Ramos (cell line): ENCODE results near the gene MAOA.
"Not testable (repeated sequence)": the region's sequence is repeated elsewhere in the genome, so short reads cannot be mapped to it uniquely, and the experiment has no call there.

Experiments
- in situ Hi-C: fragments of 300-500 bp; cut with MboI; formaldehyde crosslinking; loops from one replicate; pipeline ENCODE4 v1.14.3; 2022; ENCODE audit warnings: low sequenced_read_pairs; ENCODE audit not compliant: unreplicated experiment

MAOA gene

DNA sequence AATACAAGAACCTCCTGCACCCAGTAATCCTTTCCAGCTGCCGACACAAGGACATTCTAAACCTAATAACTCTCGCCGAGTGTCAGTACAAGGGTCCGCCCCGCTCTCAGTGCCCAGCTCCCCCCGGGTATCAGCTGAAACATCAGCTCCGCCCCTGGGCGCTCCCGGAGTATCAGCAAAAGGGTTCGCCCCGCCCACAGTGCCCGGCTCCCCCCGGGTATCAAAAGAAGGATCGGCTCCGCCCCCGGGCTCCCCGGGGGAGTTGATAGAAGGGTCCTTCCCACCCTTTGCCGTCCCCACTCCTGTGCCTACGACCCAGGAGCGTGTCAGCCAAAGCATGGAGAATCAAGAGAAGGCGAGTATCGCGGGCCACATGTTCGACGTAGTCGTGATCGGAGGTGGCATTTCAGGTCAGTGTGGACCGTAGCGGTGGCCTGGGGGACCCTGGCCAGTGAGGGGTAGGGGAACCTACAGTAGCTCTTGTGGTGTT is at the start of gene MAOA:
Gene MAOA (plus strand): TSS at position 295 of the 490 bp plus-strand sequence. CDS start 43 bp downstream, at position 338.
- in situ Hi-C loops, result no loop called here

DNA sequence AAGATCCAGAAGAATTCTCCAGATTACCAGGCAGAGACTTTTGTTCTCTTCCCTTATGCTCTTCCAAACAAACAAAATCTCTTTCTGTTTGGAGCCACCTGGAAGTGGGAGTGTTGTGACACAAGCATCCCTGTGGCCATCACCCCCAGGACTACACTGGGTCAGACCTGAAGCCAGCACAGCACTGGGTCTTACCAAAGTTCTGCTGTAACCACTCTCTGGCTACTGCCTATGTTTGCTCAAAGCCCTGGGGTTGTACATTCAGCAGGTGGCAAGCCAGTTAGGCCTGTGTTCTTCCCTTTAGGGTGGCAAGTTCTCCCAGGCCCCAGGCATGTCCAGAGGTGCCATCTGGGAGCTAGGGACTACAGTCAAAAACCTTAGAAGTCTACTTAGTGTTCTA is 43.7 kb upstream of the MAOA start:
- in situ Hi-C loops, result no loop called here

DNA sequence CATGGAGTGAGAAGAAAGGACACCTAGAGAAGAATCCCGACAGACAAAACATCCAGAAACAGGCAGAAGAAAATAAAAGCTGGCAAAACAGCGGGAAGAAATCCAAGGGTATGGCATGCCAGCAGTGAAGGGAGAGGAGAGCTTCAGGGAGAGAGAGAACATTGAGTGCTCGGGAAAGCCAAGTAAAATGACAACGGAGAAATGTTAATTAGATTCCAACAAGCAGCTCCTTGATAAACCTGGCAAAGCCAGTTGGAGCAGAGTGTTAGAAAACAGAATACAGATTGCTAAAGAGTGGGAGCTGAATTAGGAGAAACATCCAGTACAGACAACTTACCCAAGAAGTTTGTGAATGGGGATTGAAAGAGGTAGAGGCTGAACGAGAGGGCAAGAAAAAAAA is 40.4 kb upstream of the MAOA start:
- in situ Hi-C loops, result no loop called here

DNA sequence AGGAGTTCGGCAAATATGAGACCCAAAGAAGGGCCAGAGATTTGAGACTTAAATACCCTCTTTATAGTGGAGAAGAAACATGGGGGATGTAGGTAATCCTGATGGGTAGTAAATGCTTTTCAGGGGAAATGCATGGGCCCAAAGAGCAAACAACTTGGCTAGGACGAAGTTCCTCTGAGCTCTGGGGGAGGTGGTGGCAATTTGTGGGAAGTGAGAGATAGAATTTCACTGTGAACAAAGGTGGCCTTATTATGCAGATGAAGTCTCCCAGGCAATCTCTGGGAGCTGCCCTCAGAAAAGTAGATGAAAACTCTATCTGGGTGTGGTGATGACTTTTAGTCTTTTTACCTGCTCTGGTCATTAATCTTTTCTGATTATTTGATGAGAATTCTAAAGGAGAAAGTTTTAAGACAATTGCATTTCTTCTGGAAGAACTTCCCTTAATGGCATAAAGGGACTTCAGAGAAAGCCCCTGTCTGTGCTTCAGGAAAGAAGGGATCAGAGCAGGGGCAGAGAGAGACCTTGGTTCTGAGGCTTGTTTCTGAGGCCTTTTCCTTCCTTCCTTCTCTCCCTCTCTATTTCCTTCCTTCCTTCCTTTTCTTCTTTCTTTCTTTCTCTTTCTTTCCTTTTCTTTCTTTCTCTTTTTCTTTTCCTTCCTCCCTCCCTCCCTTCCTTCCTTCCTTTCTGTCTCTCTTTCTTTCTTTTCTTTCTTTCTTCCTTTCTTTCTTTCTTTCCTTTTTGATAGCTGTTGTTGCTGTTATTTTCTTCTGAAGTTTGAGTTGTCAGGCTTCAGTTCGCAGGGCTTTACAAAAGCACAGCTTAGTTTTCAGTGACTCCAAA is 37.5 kb upstream of the MAOA start:
- in situ Hi-C loops, result no loop called here

DNA sequence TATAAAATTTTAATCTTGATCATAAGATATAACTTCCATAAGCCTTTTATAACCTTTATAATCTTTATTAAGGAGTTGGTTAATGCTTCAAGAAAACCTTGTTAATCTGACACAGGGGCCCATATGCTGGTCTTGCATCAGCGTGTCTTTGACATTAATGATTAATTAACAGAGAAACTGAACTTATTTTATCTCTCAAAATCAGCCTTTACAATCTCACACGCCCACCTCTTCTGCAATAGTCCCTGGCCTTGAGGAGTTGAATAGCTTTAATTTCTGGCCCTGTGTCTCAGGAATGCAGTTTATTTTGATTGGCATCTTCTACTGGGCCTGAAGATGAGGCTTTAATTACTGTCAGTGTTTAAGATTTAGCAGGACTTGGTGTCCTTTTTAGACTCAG is 36.2 kb upstream of the MAOA start:
- in situ Hi-C loops, result not testable (repeated sequence)

DNA sequence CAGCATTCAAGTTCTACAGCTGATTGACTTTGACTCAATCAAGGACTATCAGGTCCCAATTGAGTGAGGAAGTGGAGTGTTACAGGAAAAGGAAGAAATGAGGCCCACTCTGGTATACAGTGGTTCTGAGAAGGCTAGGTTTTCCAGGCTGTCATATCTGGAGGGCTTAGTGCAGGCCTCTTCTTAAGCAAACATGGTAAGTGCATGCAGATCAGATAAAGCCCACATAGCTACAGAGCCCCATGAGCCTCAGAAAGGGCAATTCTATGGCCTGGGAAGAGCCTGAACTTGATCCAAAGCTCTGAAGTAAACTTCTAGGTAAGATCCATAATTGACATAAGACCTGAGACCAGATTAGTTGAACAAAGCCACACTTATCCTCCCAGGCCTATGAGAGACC is 29.0 kb upstream of the MAOA start:
- in situ Hi-C loops, result no loop called here

DNA sequence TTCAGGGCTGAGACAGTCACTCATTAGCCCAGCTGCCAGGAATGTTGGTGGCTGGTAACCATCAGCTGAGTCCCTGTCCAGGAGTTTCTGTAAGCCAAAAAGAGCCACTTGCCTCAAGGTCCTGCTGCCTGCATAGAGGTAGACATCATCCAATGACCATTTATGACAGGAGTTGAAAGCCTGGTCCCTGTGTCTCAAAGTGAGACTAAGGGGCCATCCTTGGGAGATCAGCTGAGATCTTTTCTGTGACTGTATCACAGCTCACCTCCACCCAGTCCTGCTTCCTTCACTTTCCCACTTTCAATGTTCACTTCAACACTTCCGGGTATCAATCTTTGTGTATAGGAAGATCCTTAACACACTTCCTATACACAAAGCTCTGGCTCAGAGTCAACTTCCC is 28.4 kb upstream of the MAOA start:
- in situ Hi-C loops, result no loop called here

DNA sequence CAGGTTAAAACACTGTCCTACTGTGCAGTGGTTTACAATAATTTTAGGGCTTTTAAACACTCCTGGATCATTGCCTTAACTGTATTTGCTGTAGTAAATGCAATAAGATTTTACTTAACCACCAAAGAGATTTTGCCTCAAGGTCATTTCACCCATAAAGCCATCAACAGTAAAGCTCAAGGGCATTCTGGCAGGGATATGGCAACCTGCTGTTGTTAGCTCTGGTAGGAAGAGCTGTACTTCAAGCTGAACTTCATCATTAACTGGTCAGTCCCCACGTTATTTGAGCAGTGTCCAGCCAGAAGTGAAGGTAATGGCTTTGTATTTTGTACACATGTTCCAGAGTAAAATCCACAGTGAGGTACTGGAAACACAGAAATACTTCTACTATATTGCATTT is 26.9 kb upstream of the MAOA start:
- in situ Hi-C loops, result no loop called here

DNA sequence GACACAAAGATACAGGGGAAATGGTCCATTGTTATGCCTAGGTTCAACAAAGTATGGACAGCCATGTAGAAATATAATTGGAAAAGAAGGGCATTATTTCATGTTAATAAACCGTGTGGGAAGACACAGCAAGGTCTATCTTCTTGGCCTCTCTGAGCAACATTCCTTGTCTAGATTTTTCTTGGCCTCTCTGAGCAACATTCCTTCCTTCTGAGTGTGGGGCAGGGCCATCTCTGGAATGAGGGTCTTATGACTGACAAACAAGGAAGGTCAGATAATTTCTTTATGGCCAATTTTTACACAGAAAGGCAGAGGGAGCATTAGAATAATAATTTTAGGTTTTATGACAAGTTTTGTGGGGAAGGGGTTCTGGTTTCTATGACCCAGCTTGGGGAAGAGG is 24.3 kb upstream of the MAOA start:
- in situ Hi-C loops, result no loop called here

DNA sequence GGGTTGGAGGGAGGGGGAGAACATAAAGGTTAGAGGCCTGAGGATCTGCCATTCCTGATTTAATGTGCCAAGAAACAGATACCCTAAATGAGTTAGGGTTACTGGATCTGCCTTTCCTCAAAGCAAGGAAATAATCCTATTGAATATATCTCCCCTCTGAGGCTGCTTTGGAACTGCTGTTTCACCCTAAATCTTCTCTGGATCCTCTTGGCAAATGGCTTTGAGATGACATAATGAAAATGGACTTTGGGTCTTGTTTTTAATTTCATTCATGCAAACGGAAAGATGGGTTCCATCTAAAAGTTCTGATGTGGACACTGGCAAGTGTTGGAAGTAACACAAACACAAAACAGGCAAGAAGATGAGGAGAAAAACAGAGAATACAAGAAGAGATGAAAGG is 23.0 kb upstream of the MAOA start:
- in situ Hi-C loops, result no loop called here

DNA sequence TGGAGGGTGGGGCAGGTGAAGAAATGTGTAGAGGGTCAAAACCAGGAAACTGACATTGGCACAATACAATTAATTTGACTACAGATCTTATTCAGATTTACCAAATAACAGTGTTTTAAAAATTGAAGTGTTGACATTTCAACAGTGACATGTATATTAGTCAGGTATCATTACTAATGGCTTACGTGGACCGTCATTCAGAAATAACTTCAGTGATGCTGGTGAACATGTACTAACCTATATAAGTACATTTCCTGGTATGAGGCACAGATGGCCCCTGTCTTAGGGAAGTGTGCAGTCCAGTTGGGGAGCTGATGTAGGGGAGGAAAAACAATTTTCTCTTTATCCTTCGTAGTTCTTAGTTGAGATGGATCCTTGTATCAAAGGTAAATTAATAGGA is 22.3 kb upstream of the MAOA start:
- in situ Hi-C loops, result no loop called here

DNA sequence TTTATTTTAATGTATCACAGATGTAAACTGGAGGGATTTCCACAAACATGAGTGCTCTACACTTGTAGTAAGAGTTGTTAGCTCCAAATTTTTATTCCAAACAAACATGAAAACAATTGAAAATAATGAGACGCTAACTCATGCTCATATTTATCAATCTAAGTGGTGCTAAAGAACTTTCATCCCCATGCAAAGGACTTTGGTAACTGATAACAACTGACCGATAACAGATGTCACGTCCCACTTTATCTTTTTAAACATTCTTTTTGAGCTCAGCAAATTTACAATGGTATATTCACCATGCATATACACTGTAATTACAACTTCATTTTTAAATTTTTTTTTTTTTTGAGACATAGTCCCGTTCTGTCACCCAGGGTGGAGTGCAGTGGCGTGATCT is 15.6 kb upstream of the MAOA start:
- in situ Hi-C loops, result no loop called here

DNA sequence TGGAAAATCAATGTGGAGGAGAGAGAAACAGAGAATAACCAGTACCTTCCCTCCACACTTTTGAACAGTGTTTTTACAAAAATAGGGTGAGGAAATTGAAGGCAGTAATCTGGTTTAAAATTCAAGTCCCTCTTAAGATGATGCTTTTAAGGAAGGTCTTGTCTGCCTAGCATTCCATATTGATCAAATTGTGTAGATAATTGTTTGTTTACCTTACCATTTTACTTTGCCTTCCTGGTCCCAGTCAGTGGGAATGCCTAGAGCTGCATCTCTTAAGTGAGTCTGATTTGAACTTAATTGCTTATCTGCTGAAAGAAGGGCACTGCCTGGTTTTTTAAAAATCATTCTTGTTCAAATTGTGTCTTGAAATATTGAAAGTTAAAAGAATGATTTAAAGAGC is 14.4 kb upstream of the MAOA start:
- in situ Hi-C loops, result no loop called here

DNA sequence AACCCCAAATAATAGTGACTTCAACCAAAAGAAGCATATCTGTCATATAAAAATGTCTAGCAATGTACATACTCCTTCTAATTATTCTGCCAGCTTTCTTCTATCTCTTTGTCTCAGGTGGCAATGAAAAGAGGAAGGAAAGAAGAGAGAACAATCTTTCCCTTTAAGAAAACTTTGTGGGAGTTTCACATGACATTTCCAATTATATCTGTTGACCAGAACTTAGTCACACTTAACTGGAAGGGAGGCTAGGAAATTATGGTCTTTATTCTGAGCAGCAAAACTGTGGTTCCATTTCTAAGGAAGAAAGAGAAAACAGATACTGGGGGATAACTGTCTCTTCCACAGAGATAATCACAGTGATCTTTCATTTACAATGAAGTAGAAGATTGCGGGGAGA is 12.9 kb upstream of the MAOA start:
- in situ Hi-C loops, result no loop called here

DNA sequence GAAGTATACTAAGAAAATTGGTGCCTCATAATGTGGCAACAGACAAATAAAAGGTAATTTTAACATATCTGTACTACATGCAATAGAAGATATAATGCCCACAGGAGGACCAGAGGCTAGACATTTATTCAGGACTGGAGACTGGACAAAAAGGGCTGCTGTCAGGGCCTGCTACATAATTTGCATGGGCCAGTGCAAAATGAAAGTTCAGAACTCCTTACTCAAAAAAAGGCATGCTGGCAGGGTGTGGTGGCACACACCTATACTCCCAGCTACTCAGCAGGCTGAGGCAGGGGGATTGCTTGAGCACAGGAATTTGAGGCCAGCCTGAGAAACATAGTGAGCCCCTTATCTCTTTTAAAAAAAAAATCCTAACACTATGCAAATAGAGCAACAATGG is 12.4 kb upstream of the MAOA start:
- in situ Hi-C loops, result no loop called here

DNA sequence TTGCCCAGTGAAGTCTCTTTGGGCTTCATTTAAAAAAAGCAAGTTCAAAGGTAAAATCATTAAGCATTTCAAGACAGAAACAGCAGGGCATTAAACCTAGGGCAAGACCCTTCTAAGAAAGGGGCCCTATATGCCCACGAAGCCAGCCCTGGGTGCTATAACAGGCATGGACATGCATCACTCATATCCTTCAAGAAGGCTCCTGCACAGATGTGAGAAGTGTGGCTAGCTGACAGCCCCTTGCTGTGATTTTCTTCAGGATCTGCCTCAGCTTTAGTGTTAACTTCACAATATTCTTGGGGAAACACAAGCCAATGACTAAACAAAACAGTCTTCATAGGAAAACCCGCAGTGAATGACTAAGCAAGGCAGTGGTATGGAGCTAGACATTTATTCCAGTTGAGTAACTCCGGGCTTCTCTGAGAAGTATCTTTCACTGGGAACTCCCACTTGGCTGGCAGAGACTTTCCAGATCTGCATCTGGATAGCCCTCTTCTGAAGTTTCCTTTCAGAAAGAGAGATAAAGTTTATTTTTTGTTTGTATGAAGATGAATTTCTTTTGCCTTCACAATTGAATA is 11.9 kb upstream of the MAOA start:
- in situ Hi-C loops, result no loop called here

DNA sequence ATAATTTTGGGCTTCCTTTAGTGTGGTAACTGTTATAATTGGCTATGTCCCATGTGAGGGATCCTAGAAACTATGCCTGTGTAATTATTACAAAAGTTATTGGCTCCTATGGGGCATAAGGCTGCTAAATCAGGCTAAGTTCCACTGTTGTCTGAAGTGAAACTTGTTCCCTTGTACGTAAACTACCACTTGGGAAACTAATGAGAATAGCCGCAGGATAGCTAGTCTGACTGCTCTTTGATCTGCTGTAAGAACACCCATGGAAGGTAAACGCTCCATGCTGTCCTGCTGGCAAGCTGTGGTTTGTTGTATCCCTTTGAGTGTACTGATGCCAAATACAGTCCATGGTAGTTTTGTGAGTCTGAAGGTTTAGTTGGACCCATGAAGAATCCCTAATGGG is 9.3 kb upstream of the MAOA start:
- in situ Hi-C loops, result no loop called here

DNA sequence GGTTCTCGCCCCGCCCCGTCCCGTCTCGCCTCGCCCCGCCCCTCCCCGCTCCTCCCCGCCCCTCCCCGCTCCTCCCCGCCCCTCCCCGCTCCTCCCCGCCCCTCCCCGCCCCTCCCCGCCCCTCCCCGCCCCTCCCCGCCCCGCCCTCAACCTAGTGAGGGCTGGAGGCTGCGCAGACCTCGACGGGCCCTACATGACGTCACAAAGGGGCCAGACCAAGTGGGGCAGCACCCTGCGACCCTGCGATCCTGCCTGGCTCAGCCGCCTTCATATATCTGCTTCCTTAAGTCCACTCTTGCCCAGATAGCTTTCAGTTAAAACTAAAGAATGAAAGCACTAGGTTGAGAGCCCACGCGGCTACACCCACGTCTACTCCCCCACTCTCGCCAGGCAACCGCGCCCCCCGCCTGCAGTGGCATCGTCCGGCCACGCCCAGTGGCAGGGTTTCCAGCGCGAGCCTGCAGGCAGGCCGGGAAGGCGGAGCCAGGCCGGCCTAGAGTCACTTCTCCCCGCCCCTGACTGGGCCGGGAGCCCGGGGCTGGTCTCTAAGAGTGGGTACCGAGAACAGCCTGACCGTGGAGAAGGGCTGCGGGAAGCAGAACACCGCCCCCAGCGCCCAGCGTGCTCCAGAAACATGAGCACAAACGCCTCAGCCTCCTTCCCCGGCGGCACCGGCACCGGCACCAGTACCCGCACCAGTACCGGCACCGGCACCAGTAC is 1.5 kb upstream of the MAOA start:
- in situ Hi-C loops, result no loop called here

DNA sequence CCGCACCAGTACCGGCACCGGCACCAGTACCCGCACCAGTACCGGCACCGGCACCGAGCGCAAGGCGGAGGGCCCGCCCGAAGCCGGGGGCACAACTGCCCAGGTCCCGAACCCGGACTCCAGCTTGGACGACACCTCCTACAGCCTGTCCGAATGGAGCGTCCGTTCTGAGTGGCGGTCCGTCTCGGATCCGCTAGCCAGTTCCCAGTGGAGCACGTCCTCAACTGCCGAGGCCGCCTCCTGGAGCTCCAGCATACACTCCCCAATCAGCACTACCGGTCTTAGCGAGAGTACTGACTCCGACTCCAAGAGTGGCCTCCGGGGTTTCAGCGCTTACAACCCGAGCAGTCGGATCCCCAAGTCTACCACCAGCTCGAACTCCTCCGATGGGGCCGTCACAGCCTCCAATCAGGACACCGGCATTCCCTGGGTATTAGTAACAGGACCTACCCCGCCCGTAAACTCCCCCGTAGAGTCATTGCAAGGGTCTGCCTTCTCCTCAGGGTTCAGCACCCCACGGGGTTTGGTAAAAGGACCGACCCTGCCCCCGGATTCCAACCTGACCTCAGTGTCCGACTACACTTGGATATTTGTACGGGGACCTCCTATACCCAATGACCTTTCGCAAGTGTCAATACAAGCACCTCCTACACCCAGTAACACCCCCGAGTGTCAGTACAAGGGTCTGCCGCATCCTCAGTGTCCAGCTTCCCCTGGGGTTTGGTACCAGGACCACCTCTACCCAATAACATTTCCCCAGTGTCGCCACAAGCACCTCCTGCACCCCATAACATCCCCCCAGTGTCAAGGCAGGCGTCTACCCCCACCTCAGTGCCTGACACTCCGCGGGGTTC is 721 bp upstream of the MAOA start:
- in situ Hi-C loops, result no loop called here

DNA sequence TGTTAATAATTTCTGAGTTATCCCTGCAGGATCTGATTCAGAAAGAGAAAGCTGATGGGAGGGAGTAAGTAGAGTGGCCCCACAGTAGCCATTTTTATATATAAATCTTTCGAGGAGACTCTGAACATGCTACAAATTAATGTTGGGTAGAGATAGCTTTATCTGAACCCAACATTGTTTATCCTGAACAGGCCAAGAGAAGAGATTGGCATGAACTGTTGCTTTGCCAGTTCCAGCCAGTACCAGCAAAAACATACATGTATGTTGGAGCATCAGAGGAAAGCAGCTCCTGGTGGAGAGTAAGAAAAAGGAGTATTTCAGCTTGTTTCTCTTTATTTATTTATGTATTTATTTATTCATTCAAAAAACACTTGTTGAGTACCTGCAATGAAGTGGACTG is 1.6 kb downstream of the MAOA start:
- in situ Hi-C loops, result no loop called here
